SK-N-MC (cell line): ENCODE data around the gene HDHD5.

Experiments used
- DNase-seq: peaks from one replicate; pipeline ENCODE4 v3.0.0-alpha.2; 2011; ENCODE audit warnings: low read depth, low spot score
- H3K27ac ChIP-seq: fragments of 200-600 bp; sonication (generic); 2 replicates; pipeline ENCODE4 v1.5.1; 2016; ENCODE audit warnings: mixed run types
- H3K36me3 ChIP-seq: fragments of 200-600 bp; sonication (generic); 2 replicates; pipeline ENCODE4 v1.6.1; 2017; ENCODE audit warnings: antibody characterized with exemption, low read length, mixed read lengths; ENCODE audit not compliant: insufficient read depth
- H3K4me3 ChIP-seq: fragments of 200-600 bp; sonication (generic); 2 replicates; pipeline ENCODE4 v1.5.1; 2016
- H3K9ac ChIP-seq: fragments of 200-600 bp; sonication (generic); 2 replicates; pipeline ENCODE4 v1.8.0; 2017; ENCODE audit warnings: mixed run types, mixed read lengths; ENCODE audit not compliant: insufficient read length
- H3K9me3 ChIP-seq: fragments of 200-600 bp; sonication (generic); 2 replicates; pipeline ENCODE4 v1.6.1; 2017; ENCODE audit warnings: low read depth, mild to moderate bottlenecking, antibody characterized with exemption, low read length, moderate library complexity, mixed read lengths
- EZH2 ChIP-seq: fragments of 200-600 bp; sonication (generic); IDR thresholded peaks from one replicate; pipeline ENCODE4 v1.6.1; 2017; ENCODE audit warnings: antibody characterized with exemption
- FOXP2 ChIP-seq: optimal IDR thresholded peaks from 2 replicates; pipeline ENCODE3; 2011; ENCODE audit warnings: mild to moderate bottlenecking, moderate library complexity; ENCODE audit not compliant: insufficient read depth; ENCODE audit errors: extremely low read length, control extremely low read depth
- POLR2AphosphoS5 ChIP-seq: IDR thresholded peaks from 2 replicates; pipeline ENCODE4 v1.6.1; 2012; ENCODE audit warnings: mild to moderate bottlenecking, low read depth, low read length, borderline replicate concordance

The HDHD5 gene

DNA sequence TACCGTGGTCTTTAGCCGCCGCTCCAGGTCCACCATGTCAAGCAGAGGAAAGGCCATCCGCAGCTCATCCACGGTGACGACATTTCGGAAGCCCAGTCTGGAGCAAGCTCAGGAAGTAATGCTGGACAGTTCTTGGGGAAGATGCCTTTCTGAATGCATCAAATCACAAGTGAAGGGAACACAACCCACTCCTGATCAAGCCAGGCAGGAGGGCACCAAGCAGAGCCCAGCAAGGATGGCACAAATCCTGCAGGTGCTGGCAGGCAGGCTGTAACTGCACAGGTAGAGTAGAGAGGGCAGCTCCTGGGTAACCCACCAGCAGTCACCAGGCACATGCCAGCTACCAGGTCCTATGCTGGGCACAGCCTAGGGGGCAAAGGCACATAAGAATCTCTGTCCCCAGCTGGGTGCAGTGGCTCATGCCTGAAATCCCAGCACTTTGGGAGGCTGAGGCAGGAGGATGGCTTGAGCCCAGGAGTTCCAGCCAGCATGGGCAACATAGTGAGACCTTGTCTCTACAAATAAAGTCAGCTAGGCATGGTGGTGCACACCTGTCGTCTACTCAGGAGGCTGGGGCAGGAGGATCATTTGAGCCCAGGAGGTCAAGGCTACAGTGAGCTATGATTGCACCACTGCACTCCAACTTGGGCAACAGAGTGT is 13.9 kb downstream of the HDHD5 start:
- H3K4me3 ChIP-seq = no peak overlapping the region
- no peak for TF ChIP-seq EZH2
- TF ChIP-seq POLR2AphosphoS5 = no peak
- TF ChIP-seq FOXP2 = no peak
- H3K9me3 ChIP-seq = no peaks in the 10 kb centered on the region
- no peak for DNase-seq
- no peak overlapping the region for H3K9ac ChIP-seq
- peaks cover 54% of the 10 kb centered on the region; the same call in 1 of the 2 replicates for H3K36me3 ChIP-seq
- H3K27ac ChIP-seq = no peak overlapping the region

DNA sequence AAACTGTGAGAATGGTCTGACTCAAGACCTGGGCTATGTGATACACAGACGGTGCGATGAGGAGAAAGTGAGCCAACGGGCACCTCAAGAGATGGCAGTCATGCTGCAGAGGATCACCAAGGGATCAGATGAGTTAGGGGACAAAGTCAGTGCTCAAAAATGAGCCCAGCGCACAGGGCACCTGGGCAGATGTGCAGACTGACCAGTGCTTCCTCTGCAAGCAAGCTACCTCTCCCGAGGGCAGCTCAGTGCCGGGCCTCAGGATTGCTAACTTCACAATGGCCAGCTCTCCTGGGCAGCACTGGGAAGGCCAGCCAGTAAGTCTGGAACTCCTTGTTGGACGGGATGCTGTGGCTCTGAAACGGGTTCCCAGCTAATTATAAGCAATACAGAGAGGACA is 15.3 kb downstream of the HDHD5 start:
- peaks cover 49% of the 10 kb centered on the region; the same call in 1 of the 2 replicates for H3K36me3 ChIP-seq
- no peak overlapping the region for H3K4me3 ChIP-seq
- no peaks in the 10 kb centered on the region for H3K9me3 ChIP-seq
- DNase-seq = no peak
- no peak for TF ChIP-seq EZH2
- no peak for TF ChIP-seq FOXP2
- no peak for TF ChIP-seq POLR2AphosphoS5
- no peak overlapping the region for H3K9ac ChIP-seq
- H3K27ac ChIP-seq = no peak overlapping the region

DNA sequence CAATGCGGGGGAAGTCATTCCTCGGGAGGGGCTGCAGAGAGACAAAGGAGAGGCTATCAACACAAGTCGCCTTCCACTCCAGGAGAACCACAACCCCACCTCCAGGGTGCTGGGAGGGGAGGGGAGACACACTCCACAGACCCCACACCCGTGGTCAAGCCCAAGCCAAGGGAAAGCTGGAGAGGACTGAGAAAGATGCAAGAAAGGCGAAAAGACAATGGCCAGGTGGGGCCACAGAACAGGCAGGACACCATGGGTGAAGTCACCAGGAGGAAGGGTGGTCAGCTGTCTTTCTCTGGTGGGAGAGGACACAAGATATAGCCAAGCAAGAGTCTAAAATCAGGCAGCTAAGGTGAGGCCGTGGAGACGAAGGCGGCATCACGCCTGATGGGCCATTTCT is 16.0 kb downstream of the HDHD5 start:
- DNase-seq = no peak
- TF ChIP-seq POLR2AphosphoS5 (no peak), FOXP2 (no peak), EZH2 (no peak)
- H3K27ac ChIP-seq = no peak overlapping the region
- H3K9me3 ChIP-seq = no peaks in the 10 kb centered on the region
- H3K4me3 ChIP-seq = no peak overlapping the region
- peaks cover 49% of the 10 kb centered on the region; the same call in 1 of the 2 replicates for H3K36me3 ChIP-seq
- H3K9ac ChIP-seq = no peak overlapping the region

- H3K9me3 ChIP-seq = no peaks in the 10 kb centered on the region
- DNase-seq = no peak
- no peak overlapping the region for H3K9ac ChIP-seq
- peaks cover 49% of the 10 kb centered on the region; the same call in 1 of the 2 replicates for H3K36me3 ChIP-seq
- no peak overlapping the region for H3K27ac ChIP-seq
- no peak for TF ChIP-seq POLR2AphosphoS5
- TF ChIP-seq FOXP2 = no peak
- TF ChIP-seq EZH2 = no peak
- H3K4me3 ChIP-seq = no peak overlapping the region
Observed at GRCh38 chr22:17140826-17141766, 18.0 kb downstream of the HDHD5 start.

DNA sequence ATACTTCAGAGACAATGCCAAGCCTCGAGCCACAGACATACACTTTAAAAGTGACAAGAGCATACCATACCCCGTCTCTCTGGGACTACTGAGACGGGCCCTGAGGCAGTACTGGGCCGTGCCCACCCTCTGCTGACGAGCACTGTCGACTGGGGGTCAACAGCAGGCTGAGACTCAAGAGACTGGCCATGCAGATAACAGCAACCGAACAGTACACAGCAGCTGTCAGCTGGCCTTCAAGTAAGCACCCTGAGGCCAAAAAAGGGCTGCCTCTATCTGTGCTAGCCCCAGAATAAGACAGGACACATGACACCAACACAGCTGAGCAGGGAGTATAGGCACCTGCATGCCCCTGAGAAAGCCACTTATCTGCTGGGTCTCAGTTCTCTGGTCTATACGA is 19.1 kb downstream of the HDHD5 start:
- no peak overlapping the region for H3K4me3 ChIP-seq
- H3K9ac ChIP-seq = no peak overlapping the region
- H3K36me3 ChIP-seq = peaks cover 49% of the 10 kb centered on the region; the same call in 1 of the 2 replicates
- H3K9me3 ChIP-seq = no peaks in the 10 kb centered on the region
- no peak overlapping the region for H3K27ac ChIP-seq
- no peak for DNase-seq
- TF ChIP-seq FOXP2 (no peak), POLR2AphosphoS5 (no peak), EZH2 (no peak)

GRCh38 chr22:17138513-17138912 is 20.6 kb downstream of the HDHD5 start:
- Histone ChIP-seq H3K27ac (no peak overlapping the region), H3K4me3 (no peak overlapping the region), H3K9me3 (no peaks in the 10 kb centered on the region), H3K9ac (no peak overlapping the region), H3K36me3 (peaks cover 45% of the 10 kb centered on the region; the same call in 1 of the 2 replicates)
- no peak for TF ChIP-seq EZH2
- DNase-seq = no peak

DNA sequence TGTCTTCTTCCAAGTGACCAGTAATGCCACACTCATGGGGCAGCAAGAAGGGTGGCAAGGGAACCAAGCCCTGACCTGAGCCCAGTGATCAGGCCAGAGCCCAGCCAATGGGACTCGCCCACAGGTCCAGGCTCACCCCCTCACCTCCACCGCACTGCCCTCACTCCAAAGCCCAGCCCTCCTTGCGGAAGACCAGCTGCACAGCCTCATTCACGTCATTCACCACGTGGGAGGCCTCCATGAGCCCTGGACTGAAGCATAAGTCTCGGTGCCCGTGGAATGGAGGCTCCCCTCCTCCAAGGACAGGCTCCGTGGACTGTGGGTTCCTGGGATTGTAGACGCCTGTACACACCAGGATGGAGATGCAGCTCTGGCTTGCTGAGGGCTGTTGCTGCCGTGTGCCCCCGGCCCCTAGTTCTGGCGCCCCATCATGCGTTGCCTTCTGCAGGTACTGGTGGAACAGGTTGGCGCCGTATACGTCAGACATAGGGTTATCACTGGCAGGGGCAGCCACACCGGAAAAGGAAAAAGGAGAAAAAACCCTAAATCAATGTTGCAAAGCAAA is 21.1 kb downstream of the HDHD5 start:
- no peak overlapping the region for H3K27ac ChIP-seq
- H3K36me3 ChIP-seq = peaks cover 39% of the 10 kb centered on the region; the same call in 1 of the 2 replicates
- no peak for DNase-seq
- TF ChIP-seq POLR2AphosphoS5 (no peak), FOXP2 (no peak), EZH2 (no peak)
- no peaks in the 10 kb centered on the region for H3K9me3 ChIP-seq
- no peak overlapping the region for H3K9ac ChIP-seq
- H3K4me3 ChIP-seq = no peak overlapping the region

DNA sequence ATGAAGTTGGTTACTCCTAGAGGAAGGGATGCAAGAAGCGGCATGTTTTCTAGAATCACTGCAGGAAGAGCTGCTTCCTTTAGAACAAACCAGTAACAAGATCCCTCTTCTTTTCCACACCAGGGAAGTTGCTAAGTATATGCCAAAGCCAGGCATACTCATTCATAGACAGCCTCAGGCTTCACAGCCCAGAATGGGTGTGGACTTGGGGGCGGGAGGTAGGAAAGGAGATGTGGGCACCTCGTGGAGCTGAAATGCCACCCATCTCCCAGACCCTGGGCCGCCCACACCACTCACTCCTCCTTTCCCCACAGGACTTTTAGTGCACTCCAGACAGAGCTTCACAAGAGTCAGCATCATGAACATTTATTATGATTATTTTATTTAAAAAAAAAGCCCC is 21.9 kb downstream of the HDHD5 start:
- no peak overlapping the region for H3K27ac ChIP-seq
- no peaks in the 10 kb centered on the region for H3K9me3 ChIP-seq
- H3K4me3 ChIP-seq = no peak overlapping the region
- no peak overlapping the region for H3K9ac ChIP-seq
- no peak for DNase-seq
- peaks cover 32% of the 10 kb centered on the region; the same call in 1 of the 2 replicates for H3K36me3 ChIP-seq
- TF ChIP-seq POLR2AphosphoS5 (no peak), FOXP2 (no peak), EZH2 (no peak)
